ENCODE data around the gene YWHAH.

YWHAH gene

DNA sequence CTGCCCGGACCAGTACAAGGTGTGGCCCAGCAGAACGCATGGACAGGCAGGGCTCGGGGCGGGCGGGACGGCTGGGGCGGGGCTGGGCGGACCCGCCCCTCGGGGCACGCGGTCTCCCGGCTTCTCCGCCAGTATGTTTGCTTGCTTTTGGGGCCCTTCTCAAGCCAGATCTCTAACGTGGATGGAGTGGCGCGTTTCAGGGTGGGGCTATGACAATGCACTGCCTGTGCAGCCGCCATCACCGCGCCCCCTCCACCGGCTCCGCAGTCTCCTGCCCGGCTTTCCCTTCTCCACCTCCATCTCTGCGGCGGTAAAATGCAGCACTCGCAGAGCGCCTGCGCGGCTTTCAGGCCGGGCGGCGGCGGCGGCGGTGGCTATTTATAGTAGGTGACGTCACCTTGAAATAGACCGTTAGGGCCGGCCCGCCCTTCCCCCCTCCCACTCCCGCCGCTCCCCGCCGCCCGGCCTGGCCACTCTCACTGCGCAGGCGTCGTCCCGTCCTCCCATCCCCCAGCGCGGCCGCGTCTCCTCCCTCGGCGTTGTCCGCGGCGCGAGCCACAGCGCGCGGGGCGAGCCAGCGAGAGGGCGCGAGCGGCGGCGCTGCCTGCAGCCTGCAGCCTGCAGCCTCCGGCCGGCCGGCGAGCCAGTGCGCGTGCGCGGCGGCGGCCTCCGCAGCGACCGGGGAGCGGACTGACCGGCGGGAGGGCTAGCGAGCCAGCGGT is at the start of gene YWHAH:
Gene YWHAH (plus strand): TSS at position 558 of the 722 bp plus-strand sequence. CDS start 199 bp downstream, outside the sequence.
- peak; percentile 41 to 98 (median 92) for DNase-seq

DNA sequence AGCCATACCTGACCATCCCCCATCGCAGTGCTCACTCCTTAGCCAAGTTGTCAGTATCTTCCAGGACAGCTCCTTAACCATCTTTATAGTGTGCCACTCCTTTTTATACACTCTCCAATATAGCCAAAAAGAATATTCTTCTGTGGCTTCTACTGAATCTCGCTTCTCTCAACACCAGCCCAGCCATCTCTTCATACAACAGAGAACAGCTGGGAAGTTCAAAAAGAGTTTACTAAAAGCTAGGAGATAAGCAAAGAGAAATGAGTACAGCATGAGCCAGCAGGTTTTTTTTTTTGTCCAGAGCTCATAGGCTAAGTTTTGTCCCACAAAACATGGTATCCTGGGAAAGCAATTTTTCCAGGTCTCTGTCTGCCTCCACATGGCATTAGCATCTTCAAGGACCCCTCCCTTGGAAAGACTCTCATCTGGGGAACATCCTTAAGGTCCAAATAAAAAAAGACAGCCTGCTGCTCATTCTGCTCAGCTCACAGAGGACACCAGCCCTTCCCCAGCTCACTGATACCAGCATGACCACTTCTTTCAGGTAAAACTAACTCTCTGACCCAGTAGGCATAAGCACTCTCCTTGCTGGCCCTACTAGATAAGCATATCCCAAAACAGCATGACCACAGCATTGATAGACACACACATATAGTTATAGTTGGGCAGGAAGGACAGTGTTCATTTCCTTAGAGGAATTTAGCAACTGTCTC is 48.8 kb upstream of the YWHAH start:
- no peak for DNase-seq

GRCh38 chr22:31896472-31896871 is 47.9 kb upstream of the YWHAH start:
- no peak for DNase-seq

DNA sequence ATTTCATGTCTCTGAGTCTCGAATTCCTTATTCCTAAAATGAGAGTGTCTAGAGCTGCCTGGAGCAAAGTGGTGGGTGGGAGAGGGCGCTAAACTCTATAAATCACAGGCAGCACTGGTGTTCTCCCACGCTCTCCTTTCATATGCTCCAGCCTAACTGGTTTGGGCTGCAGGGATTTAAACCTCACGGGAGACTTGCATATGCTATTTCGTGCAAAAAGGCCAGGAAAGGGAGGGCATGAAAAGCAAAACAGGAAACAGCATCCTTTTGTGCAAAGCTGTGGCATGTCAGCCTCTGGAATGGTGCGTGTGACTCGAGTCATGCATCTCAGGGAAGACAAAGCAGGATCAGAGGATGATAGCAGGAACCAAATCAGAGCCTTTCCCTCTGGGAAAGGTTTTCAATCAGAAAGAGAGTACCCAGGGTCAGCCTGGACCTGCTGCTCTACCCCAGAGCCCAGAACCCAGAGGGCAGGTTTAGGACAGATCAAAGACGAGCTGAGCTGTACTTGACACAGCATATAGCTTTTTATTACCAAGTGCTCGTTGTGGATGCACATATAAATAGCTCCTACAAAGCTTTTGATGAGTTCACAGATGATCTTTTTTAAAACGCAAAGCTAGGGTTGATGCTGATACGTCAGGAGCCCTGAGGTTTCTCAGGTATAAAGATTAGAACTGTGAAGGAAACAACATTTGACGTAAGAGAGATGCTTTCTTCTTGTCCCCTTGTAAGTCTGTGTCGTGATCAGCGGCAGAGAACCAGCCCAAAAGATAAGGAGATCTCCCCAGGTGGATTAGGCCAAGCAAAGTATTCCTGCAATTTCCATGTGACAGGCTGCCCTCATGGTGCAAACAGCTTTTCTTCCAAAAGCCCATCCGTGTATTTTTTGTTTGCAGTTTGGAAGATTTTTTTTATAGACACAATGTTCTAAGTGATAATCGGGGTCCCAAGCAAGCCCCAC is 46.2 kb upstream of the YWHAH start:
- DNase-seq, result peak in 28 of 56 donors; percentile 7 to 70 (median 28)

GRCh38 chr22:31898926-31899325 is 45.4 kb upstream of the YWHAH start:
- peak in 22 of 56 donors; percentile 6 to 62 (median 28) for DNase-seq

- no peak for DNase-seq
Observed at GRCh38 chr22:31899669-31900068, 44.7 kb upstream of the YWHAH start.

DNA sequence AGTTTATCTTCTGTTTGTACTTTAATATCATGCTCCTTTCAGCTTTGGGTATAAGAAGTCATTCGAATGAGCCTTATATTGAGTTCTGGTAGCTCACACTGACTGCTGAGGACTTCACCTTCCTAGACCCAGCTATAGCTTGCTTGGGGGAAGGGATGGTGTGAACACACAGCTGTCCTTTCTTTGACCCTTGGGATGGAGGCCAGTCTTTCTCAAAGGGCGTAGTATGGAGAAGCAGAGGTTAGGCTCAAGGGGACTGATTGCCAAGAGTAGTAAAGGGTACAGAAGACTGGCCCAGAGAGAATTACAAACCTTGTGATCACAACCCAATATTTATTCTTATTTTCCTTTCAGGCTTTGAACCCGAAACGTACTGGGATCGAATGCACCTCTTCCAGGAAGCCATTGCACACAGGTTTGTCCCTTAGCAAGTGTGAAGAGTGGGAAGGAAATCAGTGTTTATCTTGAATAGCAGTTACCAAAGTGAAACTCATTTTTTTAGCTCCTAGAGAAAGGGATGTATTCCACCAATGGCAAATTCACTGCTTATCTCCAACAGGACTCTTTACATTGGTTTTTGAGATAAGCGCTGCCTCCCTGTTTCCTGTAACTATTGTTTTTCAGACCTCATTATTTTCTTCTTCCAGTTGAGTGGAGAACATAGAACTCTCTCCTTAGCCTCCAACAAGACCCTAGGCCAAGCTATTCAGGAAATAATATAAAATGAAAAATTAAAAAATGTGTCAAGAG is 42.8 kb upstream of the YWHAH start:
- no peak for DNase-seq

DNA sequence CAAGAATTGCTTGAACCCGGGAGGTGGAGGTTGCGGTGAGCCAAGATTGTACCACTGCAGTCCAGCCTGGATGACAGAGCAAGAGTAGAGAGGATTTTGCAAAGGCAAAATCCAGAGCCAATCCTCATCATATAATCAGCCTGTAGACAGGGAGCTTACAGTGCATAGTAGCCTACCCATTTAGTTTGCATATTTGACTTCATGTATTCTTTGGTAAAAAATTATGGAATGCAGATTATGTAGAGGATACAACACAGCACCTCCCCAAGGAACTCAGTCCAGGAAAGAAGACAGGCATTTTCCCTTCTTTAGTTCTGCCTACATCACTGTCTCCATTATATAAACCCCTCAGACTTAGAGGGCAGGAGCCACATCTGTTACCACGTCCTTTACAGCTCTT is 39.7 kb upstream of the YWHAH start:
- DNase-seq, result no peak

DNA sequence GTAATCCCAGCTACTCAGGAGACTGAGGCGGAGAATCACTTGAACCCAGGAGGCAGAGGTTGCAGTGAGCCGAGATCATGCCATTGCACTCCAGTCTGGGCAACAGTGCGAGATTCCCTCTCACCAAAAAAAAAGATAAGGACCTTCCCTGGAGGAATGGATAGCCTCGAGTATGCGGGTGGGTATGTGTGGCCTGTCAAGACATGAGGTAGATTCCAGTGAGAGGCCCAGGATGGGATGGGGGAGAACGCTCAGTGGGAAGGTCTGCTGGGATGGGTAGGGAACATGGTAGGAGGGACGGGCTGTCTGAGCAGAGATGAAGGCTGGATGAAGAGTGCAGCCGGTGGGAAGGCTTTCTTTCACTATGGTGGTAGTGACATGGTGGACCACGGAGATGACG is 39.0 kb upstream of the YWHAH start:
- DNase-seq, result no peak

DNA sequence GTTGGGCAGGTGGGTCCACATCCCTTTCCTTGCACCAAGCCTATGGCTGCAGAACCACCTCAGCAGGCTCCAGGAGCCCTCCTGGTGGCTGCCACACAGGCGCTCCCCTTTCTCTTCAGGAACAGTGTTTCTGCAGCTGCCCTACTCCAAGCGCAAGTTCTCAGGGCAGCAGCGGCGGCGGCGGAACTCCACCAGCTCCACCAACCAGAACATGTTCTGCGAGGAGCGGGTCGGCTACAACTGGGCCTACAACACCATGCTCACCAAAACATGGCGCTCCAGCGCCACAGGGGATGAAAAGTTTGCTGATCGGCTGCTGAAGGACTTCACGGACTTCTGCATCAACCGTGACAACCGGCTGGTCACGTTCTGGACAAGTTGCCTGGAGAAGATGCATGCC is 38.2 kb upstream of the YWHAH start:
- no peak for DNase-seq

GRCh38 chr22:31906569-31906968 is 37.8 kb upstream of the YWHAH start:
- DNase-seq, result no peak

GRCh38 chr22:31909977-31910376 is 34.4 kb upstream of the YWHAH start:
- no peak for DNase-seq

- no peak for DNase-seq
Observed at GRCh38 chr22:31911565-31912406, 32.5 kb upstream of the YWHAH start.

GRCh38 chr22:31912407-31912743 is 32.0 kb upstream of the YWHAH start:
- no peak for DNase-seq

DNA sequence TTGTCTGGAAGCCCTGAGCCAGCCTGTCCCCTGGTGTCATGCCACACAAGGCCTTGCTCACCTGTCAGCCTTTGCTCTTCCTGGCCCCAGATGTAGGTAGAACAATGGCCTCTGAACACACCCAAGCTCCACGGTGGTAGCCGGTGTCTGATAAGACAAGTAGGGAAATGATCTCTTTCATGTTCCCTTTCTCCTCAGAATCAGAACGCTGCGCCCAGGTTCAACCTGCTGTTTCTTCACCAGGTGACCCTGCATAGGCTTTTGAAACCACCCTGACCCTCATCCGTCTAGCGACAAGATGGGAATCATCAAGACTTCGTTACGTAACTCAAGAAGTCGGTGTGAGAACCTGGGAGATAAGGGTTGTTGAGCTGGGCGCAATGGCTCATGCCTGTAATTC is 28.7 kb upstream of the YWHAH start:
- DNase-seq, result no peak

GRCh38 chr22:31917227-31917921 is 27.0 kb upstream of the YWHAH start:
- DNase-seq, result peak in 15 of 56 donors; percentile 6 to 48 (median 24)

DNA sequence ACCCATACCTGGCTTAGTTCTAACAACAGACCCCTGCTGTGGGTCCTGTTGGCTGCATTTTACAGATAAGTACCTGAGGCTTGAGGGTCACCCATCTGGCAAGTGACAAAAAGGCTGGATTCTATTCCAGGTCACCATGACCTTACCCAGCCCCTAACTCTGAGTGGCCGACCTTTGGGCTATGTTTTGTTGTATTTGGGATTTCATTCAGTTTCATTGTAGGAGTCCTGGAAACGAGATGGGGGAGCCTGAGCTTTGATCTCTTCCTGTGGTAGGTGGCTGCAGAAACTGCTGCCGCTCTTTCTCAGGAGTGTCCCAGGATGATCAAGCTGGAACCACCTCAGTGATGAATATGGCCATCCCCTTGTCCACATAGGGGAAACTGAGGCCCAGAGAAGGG is 24.6 kb upstream of the YWHAH start:
- DNase-seq, result no peak

GRCh38 chr22:31920306-31920705 is 24.0 kb upstream of the YWHAH start:
- peak in 9 of 56 donors; percentile 1 to 31 (median 22) for DNase-seq

DNA sequence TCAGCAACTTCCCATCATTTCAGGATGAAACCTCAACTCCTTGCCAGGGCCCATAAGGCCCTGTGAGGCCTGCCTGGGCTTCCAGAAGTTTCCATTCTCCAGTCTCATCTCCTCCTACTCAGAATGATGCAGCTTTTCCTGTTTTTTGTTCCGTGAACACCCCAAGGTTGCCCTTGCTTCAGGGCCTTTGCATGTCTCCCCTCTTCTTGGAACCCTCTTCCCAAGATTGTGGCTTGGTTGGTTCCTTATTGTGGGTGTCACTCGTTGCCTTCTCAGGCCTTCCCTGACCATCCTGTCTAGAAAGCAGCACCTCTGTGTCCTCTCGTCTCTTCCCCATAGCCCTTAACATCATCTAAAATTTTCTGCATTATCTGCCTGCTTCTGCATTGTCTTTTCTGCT is 23.2 kb upstream of the YWHAH start:
- DNase-seq, result no peak

DNA sequence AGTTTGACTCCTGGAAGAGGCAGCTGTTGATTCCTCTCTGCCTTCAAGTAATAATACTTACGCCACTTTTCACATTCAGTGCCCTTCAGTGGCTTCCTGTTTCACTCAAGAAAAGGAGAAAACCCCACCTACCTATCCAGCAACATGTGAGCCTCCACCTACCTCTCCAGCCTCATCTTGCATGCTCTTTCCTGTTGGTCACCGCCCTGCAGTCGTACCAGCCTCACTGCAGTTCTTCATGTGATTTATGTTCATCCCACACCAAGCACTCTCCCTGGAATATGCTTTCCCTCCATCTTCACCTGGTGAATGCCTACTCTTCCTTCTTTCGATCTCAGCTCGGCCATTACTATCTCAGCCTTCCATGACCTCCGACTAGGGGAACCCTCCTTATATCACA is 21.8 kb upstream of the YWHAH start:
- DNase-seq, result no peak
